GM12891 (cell line): ENCODE measurements around the gene WDR45B.

ENCODE experiments used
- DNase-seq: peaks from one replicate; pipeline ENCODE4 v3.0.0; 2011; ENCODE audit warnings: low spot score; ENCODE audit not compliant: insufficient read length
- FAIRE-seq: peaks from 2 replicates; lab custom pipeline; 2011; peaks lifted over from hg19 to GRCh38; lab: Jason Lieb, UNC
- PAX5 ChIP-seq: IDR thresholded peaks from 2 replicates; pipeline ENCODE4 v1.6.1; 2011; ENCODE audit warnings: low read length, moderate library complexity, mild to moderate bottlenecking; ENCODE audit not compliant: insufficient read depth, severe bottlenecking
- POLR2A ChIP-seq: IDR thresholded peaks from 2 replicates; pipeline ENCODE4 v1.6.1; 2011; ENCODE audit warnings: low read depth, low read length, control low read depth
- POLR2AphosphoS5 ChIP-seq: IDR thresholded peaks from 2 replicates; pipeline ENCODE4 v1.6.1; 2011; ENCODE audit warnings: low read depth, low read length, control low read depth
- POU2F2 ChIP-seq: IDR thresholded peaks from 2 replicates; pipeline ENCODE4 v1.6.1; 2011; ENCODE audit warnings: low read depth, mild to moderate bottlenecking, control low read depth, low read length, moderate library complexity
- SPI1 ChIP-seq: IDR thresholded peaks from 2 replicates; pipeline ENCODE4 v1.6.1; 2011; ENCODE audit warnings: low read depth, low read length, control low read depth
- TAF1 ChIP-seq: IDR thresholded peaks from 2 replicates; pipeline ENCODE4 v1.6.1; 2011; ENCODE audit warnings: low read depth, low read length, control low read depth

The WDR45B gene

DNA sequence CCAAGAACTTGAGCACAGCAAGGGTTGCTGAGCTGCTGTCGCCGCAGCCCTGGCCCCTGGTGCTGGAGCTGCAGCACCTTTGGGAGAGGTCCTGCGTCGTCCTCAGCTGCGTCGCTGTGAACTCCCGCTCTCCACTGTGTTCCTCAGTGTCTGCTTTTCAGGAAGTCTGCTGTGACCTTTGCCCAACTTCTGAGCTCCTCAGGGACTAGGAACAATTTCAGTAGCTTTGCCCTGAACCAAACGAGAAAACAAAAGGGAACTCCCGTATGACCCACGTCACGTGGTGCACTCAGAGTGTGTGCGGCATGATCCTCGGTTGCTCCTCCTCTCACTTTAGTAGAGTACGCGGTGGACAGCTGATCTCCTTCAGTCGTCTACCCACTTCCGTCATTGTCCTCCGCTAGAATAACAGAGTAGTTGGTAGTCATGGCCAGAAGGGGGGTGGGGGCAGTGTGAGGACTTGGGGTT is 44.2 kb downstream of the WDR45B start:
- no peak for DNase-seq
- no peak for TF ChIP-seq POLR2AphosphoS5
- TF ChIP-seq POU2F2 = no peak
- no peak for TF ChIP-seq POLR2A
- no peak for TF ChIP-seq SPI1
- no peak for TF ChIP-seq TAF1
- no peak for TF ChIP-seq PAX5
- no peak for FAIRE-seq

DNA sequence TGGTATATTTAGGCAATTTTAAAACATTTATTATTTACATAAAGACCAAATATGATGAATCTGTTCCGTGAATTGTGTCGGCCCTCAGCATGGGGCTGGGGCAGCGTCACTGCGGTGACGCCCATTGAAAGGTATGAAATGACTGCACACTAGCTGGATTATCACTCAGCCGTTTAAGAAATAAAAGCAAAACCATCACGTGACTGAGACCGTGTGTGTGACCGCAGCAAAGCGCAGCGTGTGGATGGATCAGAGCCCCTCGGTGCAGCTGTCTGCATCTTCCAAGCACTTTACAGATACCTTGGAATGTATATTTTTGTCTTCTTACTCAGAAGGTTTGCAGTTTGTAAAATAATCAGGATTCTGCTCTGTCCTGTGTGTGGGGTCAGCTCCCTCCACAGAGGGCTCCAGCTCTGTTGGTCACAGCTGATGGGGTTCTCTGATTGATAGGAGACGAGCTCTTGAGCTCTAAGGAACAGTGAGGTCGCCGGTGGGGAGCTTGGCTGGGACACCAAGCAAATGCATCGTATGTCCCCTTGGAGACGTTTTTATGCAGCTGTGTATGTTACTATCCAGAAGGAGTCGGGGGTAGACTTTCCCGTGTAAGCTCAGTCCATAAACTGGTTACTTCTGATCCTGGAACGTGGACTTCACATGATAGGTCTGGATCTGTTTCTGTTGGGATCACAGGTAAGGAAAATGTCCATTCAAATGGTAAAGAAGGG is 45.1 kb downstream of the WDR45B start:
- TF ChIP-seq PAX5 (no peak), POLR2AphosphoS5 (no peak)
- DNase-seq = no peak
- FAIRE-seq = no peak

DNA sequence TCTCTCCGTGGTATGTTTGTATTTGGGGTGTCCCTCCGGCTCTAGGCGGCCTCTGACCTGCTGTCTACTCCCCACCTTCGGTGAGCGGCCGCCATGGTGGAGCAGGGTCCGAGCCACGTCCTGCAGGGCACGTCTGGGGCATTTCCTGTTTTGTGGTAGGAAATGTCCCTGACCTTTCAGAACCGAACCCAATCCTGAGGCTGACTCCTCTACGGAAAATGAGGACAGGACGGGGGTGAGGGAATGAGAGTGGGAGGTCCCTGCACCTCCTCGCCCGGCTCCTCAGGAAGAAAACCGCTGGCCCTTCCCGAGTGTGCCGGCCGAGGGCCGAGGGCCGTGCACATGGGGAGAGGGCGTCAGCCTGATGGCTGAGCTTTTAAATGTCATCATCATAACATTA is 45.8 kb downstream of the WDR45B start:
- no peak for FAIRE-seq

DNA sequence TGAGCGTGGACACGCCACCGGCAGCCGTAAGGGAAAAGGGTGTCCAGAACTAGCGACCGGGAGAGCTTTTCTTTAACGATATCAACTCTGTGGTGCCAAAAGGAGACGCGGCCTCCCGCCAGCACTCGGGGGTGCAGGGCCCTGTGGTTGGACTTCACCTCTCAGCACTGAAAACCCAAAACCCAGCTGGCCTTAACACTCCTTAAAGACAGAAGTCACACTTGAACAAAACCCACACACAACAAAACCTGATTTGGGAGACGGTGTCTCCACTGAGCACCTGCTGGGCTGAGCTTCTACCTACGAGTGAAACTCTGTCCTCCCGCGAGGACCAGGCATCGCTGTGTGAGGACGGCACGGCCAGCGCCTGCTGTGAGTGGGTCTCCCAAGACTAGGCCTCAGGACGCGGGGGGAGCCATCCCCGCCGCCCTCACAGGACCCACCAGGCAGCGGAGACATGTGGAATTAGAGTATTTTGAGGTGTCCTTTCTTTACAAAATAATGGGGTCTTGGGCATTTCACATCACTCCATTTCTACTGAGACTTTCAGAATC is 46.7 kb downstream of the WDR45B start:
- FAIRE-seq (no peak), DNase-seq (no peak)
- no peak for TF ChIP-seq PAX5
- no peak for TF ChIP-seq SPI1
- TF ChIP-seq POLR2A = no peak
- no peak for TF ChIP-seq POLR2AphosphoS5
- no peak for TF ChIP-seq POU2F2
- TF ChIP-seq TAF1 = no peak

More for the DNA sequence above, 45.8 kb downstream of the WDR45B start:
- DNase-seq = no peak
- TF ChIP-seq POLR2A (no peak), SPI1 (no peak), POU2F2 (no peak), POLR2AphosphoS5 (no peak), TAF1 (no peak), PAX5 (no peak)

GRCh38 chr17:82600731-82601446 is 47.4 kb downstream of the WDR45B start:
- FAIRE-seq (no peak), DNase-seq (no peak)
- TF ChIP-seq POLR2A = no peak
- no peak for TF ChIP-seq POLR2AphosphoS5
- TF ChIP-seq TAF1 = no peak
- TF ChIP-seq SPI1 = no peak

GRCh38 chr17:82599674-82600661 is 48.3 kb downstream of the WDR45B start:
- no peak for TF ChIP-seq PAX5
- TF ChIP-seq POU2F2 = no peak
- TF ChIP-seq TAF1 = no peak
- no peak for TF ChIP-seq SPI1
- no peak for TF ChIP-seq POLR2AphosphoS5
- no peak for TF ChIP-seq POLR2A
- no peak for FAIRE-seq

DNA sequence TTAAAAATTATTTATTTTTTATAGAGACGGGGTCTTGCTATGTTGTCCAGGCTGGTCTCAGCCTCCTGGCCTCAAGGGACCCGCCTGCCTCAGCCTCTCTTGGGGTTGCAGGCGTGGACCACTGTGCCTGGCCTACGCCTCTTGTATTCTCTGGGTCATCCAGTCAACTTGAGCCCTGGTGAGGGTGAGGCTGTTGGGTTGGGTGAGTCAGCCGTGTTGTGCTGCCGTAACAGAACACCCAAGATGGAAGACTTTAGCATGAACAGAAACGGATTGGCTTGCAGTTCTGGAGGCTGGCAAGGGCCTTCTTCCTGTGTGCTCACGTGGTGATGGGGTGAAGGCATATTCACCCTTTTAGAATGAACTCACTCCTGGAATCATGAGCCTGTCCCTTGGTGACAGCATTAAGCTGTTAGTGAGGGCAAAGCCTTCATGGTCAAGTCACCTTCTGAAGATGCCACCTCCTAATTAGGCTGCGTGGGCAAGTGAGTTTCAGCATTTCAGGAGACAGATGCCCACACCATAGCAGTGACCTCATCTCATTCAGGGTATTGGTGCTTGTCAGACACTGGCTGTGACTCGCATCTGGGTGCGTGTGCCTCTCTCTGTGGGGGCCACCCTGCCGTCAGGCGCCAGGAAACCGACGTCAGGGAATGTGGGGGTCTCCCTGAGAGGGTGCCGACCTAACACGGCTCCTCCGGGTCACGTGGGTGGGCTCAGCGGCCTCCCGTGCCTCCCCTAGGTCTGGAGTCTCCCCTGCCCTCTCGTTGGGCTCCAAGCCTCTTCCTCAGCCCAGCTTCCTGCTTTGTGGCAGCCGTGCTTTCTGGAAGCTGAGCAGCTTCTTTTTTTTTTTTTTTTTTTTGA is 49.8 kb downstream of the WDR45B start:
- TF ChIP-seq TAF1 = no peak
- no peak for TF ChIP-seq POU2F2
- TF ChIP-seq POLR2AphosphoS5 = no peak
- TF ChIP-seq SPI1 = no peak
- no peak for TF ChIP-seq POLR2A
- no peak for TF ChIP-seq PAX5
- FAIRE-seq (peak; percentile 50), DNase-seq (no peak)

More at GRCh38 chr17:82599674-82600661, 48.3 kb downstream of the WDR45B start:
- no peak for DNase-seq

DNA sequence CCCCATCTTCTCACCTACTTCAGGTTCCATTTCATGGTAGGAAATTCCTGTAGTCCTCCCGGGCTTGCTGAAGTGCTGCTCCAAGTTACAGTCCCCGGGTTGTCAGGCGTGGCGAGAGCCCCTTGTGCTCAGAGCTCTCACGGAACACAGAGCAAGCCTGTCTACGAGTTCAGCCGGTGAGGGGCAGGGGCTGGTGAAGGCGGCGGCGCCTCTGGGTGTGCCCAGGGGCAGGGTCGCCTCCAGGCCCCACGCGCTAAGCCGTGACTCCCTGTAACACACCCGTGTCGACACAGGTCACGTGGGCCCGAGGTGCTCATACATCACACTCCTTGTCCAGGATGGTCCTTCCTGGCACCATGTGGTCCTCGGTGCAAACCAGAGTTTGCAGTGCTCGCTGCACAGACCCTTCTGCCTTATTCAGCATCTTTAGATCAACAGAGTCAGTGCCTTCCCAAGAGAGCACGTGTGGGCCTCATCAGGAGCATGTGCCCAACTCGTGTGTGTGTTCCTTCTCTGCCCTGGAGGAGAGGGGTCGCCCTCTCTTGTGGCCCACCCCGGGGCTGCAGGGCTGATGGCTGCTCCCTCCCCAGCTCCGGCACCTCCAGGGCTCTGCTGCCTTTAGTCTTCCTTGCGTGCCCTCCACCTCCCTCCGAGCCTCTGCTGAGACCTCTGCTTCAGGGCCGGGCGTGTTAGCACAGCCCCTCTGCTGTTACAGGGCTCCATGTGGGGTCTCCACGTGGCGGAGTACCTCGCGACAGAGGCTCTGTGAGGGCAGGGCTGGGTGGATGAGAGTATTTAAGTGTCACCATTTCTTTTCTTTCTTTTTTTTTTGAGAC is 51.2 kb downstream of the WDR45B start:
- FAIRE-seq (peak; percentile 26), DNase-seq (no peak)
- TF ChIP-seq TAF1 (no peak), POLR2AphosphoS5 (no peak), POLR2A (no peak), SPI1 (no peak), POU2F2 (no peak), PAX5 (no peak)
